Measurements from ENCODE around the gene ALOX15. TPM values are rescaled to one million over a fixed set of nuclear protein-coding genes. Genes with fewer than 3 reads are reported as not detected.
"Not testable (repeated sequence)": the region's sequence is repeated elsewhere in the genome, so short reads cannot be mapped to it uniquely, and the experiment has no call there.

Gene ALOX15
- total RNA-seq, 2 experiments from 2014 or later = 1.8 TPM; not detected in 1

DNA sequence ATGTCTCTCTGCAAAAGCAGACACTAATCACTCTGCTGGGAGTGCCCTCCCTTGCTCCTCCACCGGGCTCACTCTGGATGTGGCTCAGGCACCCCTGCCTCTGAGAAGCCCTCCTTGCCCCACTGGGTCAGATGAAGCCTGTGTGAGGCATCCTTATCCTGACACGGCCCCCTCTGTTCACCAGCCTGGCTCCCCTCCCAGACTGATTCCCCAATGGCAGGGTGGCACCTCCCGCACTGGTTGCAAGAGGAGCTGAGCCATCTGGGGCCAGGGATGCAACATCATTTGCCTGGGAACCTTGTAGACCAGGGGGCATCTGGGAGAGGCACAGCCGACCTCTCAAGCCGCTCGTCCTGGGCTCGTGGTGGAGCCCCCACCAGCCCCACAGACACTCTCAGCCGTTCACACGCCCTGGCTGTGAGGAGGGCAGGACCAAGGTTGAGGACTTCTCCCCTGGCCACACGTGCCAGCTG, 50.5 kb downstream of the ALOX15 start:
- H3K4me3 ChIP-seq (ENCODE audit: low read depth, low read length, poor library complexity, severe bottlenecking) = no peak overlapping the region
- H3K9me3 ChIP-seq (ENCODE audit: low read length) = no peaks in the 10 kb centered on the region
- H3K4me2 ChIP-seq (ENCODE audit: low read length) = no peak overlapping the region
- H3K36me3 ChIP-seq (ENCODE audit: insufficient read depth, low read length) = no peaks in the 10 kb centered on the region
- TF ChIP-seq EZH2phosphoT487 (IDR thresholded peaks at IDR 0.05; ENCODE audit: borderline replicate concordance, low read depth, low read length) = no peak
- TF ChIP-seq, protein P1, sequence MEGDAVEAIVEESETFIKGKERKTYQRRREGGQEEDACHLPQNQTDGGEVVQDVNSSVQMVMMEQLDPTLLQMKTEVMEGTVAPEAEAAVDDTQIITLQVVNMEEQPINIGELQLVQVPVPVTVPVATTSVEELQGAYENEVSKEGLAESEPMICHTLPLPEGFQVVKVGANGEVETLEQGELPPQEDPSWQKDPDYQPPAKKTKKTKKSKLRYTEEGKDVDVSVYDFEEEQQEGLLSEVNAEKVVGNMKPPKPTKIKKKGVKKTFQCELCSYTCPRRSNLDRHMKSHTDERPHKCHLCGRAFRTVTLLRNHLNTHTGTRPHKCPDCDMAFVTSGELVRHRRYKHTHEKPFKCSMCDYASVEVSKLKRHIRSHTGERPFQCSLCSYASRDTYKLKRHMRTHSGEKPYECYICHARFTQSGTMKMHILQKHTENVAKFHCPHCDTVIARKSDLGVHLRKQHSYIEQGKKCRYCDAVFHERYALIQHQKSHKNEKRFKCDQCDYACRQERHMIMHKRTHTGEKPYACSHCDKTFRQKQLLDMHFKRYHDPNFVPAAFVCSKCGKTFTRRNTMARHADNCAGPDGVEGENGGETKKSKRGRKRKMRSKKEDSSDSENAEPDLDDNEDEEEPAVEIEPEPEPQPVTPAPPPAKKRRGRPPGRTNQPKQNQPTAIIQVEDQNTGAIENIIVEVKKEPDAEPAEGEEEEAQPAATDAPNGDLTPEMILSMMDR (conservative IDR thresholded peaks at IDR 0.05; ENCODE audit: low read length) = no peak
- POLR2A ChIA-PET = no interaction called here
- H3K27ac ChIP-seq (ENCODE audit: low read depth, low read length, poor library complexity, severe bottlenecking) = no peak overlapping the region
- intact Hi-C loops (cut with micrococcal nuclease; ENCODE audit: unreplicated experiment) = no loop called here
- no TSS peak for BruUV-seq (replicated peaks)
- no peaks in the 10 kb centered on the region for H3K4me1 ChIP-seq (ENCODE audit: insufficient read depth, low read length, poor library complexity, severe bottlenecking)
- no peaks in the 10 kb centered on the region for H4K20me1 ChIP-seq (ENCODE audit: insufficient read depth, low read length)
- DNase-seq (ENCODE audit: low spot score) = no peak
- no peak overlapping the region for H2AFZ ChIP-seq (ENCODE audit: low read length)
- H3K9me2 ChIP-seq (ENCODE audit: insufficient read depth, low read length) = no peaks in the 10 kb centered on the region
- CTCF ChIA-PET (ENCODE audit: unreplicated experiment) = no interaction called here
- no peaks in the 10 kb centered on the region for H3K79me2 ChIP-seq (ENCODE audit: insufficient read depth, low read depth, low read length)

DNA sequence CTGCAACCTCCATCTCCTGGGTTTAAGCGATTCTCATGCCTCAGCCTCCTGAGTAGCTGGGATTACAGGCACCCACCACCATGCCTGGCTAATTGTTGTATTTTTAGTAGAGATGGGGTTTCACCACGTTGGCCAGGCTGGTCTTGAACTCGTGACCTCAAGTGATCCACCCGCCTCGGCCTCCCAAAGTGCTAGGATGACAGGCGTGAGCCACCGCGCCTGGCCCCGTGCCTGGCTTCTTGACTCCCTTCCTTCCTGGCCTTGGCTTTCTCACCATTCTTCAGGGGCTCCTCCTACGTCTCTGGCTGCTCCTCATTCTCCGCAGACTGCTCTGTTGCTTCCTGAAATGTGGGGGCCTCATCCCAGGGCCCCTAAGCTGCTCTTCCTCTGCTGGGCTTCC, 51.4 kb downstream of the ALOX15 start:
- CTCF ChIA-PET (ENCODE audit: unreplicated experiment); H3K9me2 ChIP-seq (ENCODE audit: insufficient read depth, low read length); H3K4me2 ChIP-seq (ENCODE audit: low read length); POLR2A ChIA-PET; H3K27ac ChIP-seq (ENCODE audit: low read depth, low read length, poor library complexity, severe bottlenecking); H3K79me2 ChIP-seq (ENCODE audit: insufficient read depth, low read depth, low read length); DNase-seq (ENCODE audit: low spot score); H3K36me3 ChIP-seq (ENCODE audit: insufficient read depth, low read length); H3K4me1 ChIP-seq (ENCODE audit: insufficient read depth, low read length, poor library complexity, severe bottlenecking); H2AFZ ChIP-seq (ENCODE audit: low read length); intact Hi-C loops (cut with micrococcal nuclease; ENCODE audit: unreplicated experiment); H3K4me3 ChIP-seq (ENCODE audit: low read depth, low read length, poor library complexity, severe bottlenecking); H4K20me1 ChIP-seq (ENCODE audit: insufficient read depth, low read length); BruUV-seq (replicated peaks); H3K9me3 ChIP-seq (ENCODE audit: low read length): not testable (repeated sequence)

DNA sequence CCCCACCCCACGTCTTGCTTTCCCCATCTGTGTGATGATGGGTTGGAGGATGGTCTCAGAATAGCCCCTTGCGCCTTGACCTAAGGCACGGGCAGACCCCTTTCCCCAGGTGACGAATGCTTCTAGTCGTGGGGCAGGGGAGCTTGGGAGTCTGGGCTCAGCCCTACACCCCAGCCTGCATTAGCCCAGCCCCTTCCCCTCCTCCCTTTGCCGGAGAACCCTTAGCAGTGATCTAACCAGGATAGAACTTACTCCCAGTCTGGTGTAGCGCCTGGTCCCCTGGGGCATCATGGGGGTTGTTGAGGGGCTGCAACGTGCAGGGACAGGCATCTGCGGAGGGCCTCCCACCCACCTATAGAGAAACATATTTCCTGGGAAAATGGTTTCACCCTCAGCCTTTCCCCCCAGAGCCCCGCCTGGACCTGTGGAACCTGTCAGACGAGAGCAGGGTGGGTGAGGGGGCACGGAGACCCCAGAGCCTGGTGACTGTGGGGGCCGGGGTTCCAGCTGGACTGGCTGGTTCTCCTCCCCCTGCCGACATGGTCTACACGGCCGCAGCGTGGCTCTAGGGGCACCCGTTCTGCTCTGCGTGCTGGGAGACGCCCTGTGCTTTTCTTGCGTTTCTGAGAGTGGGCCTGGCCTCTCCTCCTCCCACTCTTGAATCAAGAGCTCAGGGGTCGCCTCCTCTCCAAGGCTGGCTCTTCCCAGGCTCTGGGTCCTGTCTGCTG, 52.4 kb downstream of the ALOX15 start:
- no peak overlapping the region for H3K4me3 ChIP-seq (ENCODE audit: low read depth, low read length, poor library complexity, severe bottlenecking)
- no peaks in the 10 kb centered on the region for H3K36me3 ChIP-seq (ENCODE audit: insufficient read depth, low read length)
- H2AFZ ChIP-seq (ENCODE audit: low read length) = no peak overlapping the region
- no TSS peak for BruUV-seq (replicated peaks)
- H3K9me3 ChIP-seq (ENCODE audit: low read length) = no peaks in the 10 kb centered on the region
- H3K27ac ChIP-seq (ENCODE audit: low read depth, low read length, poor library complexity, severe bottlenecking) = no peak overlapping the region
- ChIA-PET CTCF (ENCODE audit: unreplicated experiment) (no interaction called here), POLR2A (no interaction called here)
- intact Hi-C loops (cut with micrococcal nuclease; ENCODE audit: unreplicated experiment) = no loop called here
- no peaks in the 10 kb centered on the region for H4K20me1 ChIP-seq (ENCODE audit: insufficient read depth, low read length)
- no peak for TF ChIP-seq EZH2phosphoT487 (IDR thresholded peaks at IDR 0.05; ENCODE audit: borderline replicate concordance, low read depth, low read length)
- TF ChIP-seq, protein P1 (conservative IDR thresholded peaks at IDR 0.05; ENCODE audit: low read length) = no peak
- no peaks in the 10 kb centered on the region for H3K9me2 ChIP-seq (ENCODE audit: insufficient read depth, low read length)
- no peak for DNase-seq (ENCODE audit: low spot score)
- H3K79me2 ChIP-seq (ENCODE audit: insufficient read depth, low read depth, low read length) = no peaks in the 10 kb centered on the region
- H3K4me1 ChIP-seq (ENCODE audit: insufficient read depth, low read length, poor library complexity, severe bottlenecking) = no peaks in the 10 kb centered on the region
- no peak overlapping the region for H3K4me2 ChIP-seq (ENCODE audit: low read length)

Data from OCI-LY7 (cell line).